Neural progenitor cell (in vitro differentiated cells): ENCODE results near the gene ALK.

Experiments used
- CTCF ChIP-seq: fragments of 200-600 bp; sonication (generic); IDR thresholded peaks from 2 replicates; pipeline ENCODE4 v1.5.1; 2017; ENCODE audit warnings: antibody characterized with exemption, mild to moderate bottlenecking
- EZH2 ChIP-seq: fragments of 200-600 bp; sonication (generic); IDR thresholded peaks from 2 replicates; pipeline ENCODE4 v1.6.1; 2017; ENCODE audit warnings: antibody characterized with exemption, mild to moderate bottlenecking, moderate library complexity
- EZH2phosphoT487 ChIP-seq: fragments of 200-600 bp; sonication (generic); IDR thresholded peaks from 2 replicates; pipeline ENCODE4 v1.6.1; 2017; ENCODE audit warnings: antibody characterized with exemption

DNA sequence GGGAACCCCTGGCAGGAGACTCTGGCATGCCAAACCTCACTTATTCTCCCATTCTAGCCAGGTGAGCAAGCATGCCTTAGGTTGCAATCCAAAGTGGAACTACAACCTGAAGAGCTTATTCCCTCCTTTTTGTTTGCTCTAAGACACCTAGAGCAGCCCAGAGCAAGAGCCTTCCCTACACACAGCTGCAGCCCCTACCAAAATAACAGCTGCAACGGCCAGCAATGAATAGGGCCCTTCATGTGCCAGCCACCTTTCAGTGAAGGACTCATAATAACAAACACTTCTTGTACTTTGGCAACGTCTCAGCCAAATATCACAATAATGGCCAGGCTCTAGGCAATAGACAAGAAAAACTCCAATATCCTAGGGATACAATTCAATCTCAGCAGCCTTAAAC lies 178.7 kb downstream of the ALK start:
- TF ChIP-seq CTCF (no peak), EZH2phosphoT487 (no peak), EZH2 (no peak)
